ENCODE data around the gene EIF4A2.

DNA sequence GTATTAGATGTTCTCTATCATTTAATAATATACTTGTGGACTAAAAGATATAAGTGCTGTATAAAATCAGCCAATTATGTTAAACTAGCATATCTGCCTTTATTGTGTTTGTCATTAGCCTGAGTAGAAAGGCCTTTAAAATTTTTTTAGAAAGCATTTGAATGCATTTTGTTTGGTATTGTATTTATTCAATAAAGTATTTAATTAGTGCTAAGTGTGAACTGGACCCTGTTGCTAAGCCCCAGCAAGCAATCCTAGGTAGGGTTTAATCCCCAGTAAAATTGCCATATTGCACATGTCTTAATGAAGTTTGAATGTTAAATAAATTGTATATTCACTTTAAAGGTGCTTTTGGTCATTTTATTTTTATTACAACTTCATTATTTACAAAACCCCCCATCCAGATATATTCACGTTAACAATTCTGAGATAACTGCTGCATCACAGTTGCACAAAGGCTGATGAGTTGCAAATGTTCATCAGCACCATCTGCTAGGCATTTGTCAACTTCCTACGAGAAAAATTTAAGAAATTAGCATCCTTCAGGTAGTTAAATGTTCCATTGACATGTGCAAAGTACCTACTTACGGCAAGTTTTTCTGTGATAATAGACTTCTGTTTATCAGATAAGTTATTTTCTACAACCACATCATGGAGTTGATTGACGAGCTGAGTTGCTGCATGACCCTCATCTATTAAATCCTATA, 6.3 kb downstream of the EIF4A2 start:
- TF ChIP-seq, protein P1, sequence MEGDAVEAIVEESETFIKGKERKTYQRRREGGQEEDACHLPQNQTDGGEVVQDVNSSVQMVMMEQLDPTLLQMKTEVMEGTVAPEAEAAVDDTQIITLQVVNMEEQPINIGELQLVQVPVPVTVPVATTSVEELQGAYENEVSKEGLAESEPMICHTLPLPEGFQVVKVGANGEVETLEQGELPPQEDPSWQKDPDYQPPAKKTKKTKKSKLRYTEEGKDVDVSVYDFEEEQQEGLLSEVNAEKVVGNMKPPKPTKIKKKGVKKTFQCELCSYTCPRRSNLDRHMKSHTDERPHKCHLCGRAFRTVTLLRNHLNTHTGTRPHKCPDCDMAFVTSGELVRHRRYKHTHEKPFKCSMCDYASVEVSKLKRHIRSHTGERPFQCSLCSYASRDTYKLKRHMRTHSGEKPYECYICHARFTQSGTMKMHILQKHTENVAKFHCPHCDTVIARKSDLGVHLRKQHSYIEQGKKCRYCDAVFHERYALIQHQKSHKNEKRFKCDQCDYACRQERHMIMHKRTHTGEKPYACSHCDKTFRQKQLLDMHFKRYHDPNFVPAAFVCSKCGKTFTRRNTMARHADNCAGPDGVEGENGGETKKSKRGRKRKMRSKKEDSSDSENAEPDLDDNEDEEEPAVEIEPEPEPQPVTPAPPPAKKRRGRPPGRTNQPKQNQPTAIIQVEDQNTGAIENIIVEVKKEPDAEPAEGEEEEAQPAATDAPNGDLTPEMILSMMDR (IDR thresholded peaks at IDR 0.05; ENCODE audit: low read depth, low read length): no peak
- TF ChIP-seq EZH2phosphoT487 (IDR thresholded peaks at IDR 0.05; ENCODE audit: low read depth): no peak

All from OCI-LY3 (cell line).